ENCODE results near the gene ABCD4.

DNA sequence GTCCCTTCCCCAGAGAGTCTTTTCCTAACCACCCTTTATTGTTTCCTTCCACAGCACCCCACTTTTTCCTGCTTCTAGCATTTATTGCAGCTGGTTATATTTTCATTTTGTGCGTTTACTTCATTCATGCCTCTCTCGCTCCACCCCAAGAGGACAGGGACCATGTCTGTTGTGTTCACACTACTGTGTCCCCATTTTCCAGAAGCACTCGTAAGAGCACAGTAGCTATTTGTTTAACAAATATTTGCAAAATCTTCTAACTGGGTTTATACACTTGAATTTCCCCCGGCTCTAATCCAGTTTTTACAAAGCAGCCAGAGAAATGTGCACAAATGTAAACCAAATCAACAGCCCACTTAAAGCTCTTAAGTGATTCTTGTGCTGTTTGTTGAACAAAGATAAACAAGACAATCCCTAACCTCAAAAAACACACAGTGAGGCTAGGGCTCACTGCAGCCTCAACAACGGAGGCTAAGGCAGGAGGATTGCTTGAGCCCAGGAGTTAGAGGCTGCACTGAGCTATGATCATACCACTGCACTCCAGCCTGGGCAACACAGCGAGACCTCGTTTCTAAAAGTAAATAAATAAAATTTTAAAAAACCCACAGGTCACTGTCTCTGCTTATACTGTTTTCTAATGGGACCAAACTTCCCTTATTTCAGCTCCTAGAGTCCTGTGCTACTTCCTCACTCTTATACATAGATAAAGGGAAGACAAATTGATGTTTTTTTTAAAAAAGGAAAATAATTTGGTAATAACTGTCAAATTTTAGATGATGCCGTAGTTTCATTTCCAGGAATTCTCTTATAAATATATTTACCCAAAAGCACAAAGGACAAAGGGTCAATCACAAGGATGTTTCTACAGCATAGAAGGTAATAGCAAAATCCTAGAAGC, 6.6 kb upstream of the ABCD4 start:
- TF ChIP-seq, protein P1, sequence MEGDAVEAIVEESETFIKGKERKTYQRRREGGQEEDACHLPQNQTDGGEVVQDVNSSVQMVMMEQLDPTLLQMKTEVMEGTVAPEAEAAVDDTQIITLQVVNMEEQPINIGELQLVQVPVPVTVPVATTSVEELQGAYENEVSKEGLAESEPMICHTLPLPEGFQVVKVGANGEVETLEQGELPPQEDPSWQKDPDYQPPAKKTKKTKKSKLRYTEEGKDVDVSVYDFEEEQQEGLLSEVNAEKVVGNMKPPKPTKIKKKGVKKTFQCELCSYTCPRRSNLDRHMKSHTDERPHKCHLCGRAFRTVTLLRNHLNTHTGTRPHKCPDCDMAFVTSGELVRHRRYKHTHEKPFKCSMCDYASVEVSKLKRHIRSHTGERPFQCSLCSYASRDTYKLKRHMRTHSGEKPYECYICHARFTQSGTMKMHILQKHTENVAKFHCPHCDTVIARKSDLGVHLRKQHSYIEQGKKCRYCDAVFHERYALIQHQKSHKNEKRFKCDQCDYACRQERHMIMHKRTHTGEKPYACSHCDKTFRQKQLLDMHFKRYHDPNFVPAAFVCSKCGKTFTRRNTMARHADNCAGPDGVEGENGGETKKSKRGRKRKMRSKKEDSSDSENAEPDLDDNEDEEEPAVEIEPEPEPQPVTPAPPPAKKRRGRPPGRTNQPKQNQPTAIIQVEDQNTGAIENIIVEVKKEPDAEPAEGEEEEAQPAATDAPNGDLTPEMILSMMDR (IDR thresholded peaks at IDR 0.05), result no peak
- no peak for TF ChIP-seq POLR2A (IDR thresholded peaks at IDR 0.05)

Measured in esophagus squamous epithelium (tissue), 4 donors.